Measurements from ENCODE around the gene RNF167.

The RNF167 gene

GRCh38 chr17:4958102-4958501, 18.0 kb downstream of the RNF167 start:
- no peak for DNase-seq

DNA sequence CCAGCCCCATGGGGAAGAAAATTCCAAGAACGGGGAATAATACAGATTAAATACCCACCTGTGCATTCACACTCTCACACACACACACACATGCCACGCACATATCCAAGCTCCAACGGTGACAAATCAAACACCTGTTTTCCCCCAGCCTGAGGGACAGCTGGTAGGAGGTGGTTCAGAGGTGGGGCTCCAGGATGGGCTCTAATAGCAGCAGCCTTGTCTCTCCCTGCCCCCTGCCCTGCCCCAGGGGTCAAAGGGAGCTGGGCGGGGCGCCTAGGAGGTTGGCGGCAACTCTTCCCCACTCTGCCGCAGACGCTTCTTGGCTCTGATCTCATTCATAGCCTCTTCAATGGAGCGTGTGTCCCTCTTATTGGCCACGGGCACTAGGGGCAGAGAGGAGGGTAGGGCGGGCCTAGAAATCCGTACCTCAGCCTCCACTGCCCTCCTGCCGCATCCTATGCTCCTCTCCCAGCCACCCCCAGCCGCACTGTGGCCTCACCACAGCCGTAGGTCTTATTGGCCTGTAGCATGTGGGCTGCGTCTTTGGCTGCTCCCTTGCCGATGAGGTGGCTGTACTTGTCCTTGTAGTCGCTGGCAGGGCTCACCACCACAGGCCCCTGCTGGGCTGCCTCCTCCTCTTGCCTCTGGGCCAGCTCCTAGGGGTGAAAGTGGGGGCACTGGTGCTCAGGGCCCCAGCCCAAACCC, 19.3 kb downstream of the RNF167 start:
- DNase-seq, result no peak

GRCh38 chr17:4960279-4960922, 20.3 kb downstream of the RNF167 start:
- no peak for DNase-seq

GRCh38 chr17:4965311-4965986, 25.4 kb downstream of the RNF167 start:
- no peak for DNase-seq

- DNase-seq, result peak; percentile 100
These were observed 26.9 kb downstream of the RNF167 start for GRCh38 chr17:4966844-4967538.

GRCh38 chr17:4967539-4968485, 27.7 kb downstream of the RNF167 start, which contains the start of gene SPAG7:
Gene SPAG7 (minus strand): TSS chr17:4967817. CDS start chr17:4967804, 13 bp downstream.
- DNase-seq, result peak; percentile 95

GRCh38 chr17:4968486-4969046, 28.5 kb downstream of the RNF167 start:
- no peak for DNase-seq

GRCh38 chr17:4969047-4969550, 29.0 kb downstream of the RNF167 start:
- no peak for DNase-seq

- no peak for DNase-seq
These were observed 29.6 kb downstream of the RNF167 start for GRCh38 chr17:4969551-4970173.

DNA sequence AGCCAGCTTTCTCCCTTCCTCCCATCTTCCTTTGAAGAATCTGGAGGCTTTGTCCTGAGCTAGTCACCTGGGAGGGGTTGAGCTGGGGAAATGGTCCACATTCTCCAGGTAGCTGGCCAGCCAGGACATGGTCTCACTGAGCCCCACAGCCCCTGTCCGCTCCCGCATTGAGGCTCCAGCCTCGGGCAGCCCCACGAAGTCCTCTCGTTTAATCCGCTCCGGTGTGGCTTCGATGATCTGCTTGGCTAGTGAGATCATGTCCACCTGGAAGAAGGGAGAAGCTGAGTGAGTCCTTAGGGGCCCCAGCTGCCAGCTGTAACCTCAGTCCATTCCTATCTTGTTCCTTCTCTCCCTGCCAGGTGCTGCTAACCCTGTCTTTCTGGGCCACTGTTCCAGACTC, 30.2 kb downstream of the RNF167 start:
- DNase-seq, result no peak

DNA sequence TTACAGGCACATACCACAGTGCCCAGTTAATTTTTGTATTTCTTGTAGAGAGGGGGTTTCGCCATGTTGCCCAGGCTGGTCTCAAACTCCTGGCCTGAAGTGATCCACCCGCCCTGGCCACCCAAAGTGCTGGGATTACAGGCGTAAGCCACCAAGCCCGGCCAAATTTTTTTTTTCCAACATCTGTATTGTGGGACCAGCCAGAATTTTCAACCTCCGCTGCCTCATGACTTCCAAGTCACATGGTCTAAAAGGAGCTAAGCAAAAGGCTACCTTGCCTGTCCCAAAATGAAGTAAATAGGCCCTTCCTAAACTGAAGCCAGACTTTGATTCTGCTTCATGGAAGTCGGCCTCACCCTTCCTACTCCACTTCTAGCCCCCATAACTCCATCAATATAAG, 31.8 kb downstream of the RNF167 start:
- no peak for DNase-seq

DNA sequence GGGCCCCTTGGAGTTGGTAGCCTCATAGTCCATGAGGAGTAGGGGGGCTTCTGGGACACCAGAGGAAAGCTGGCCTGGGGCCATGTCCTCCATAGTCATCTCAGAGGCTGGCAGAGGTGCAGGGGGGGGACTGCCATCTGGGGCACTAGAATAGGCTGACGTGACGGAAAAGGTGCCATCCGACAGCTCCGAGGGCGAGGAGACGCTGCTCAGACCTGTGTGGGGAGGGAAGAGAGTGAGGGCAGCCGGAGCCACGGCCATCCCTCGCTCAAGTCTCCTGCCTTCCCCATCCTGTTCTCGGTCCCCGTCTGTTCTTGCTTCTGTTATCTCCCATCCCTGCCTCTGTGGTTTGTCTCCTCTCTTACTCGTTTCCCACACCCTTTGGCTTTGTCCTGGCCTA, 32.3 kb downstream of the RNF167 start:
- DNase-seq, result no peak

GRCh38 chr17:4972752-4973151, 32.7 kb downstream of the RNF167 start:
- DNase-seq, result no peak

DNA sequence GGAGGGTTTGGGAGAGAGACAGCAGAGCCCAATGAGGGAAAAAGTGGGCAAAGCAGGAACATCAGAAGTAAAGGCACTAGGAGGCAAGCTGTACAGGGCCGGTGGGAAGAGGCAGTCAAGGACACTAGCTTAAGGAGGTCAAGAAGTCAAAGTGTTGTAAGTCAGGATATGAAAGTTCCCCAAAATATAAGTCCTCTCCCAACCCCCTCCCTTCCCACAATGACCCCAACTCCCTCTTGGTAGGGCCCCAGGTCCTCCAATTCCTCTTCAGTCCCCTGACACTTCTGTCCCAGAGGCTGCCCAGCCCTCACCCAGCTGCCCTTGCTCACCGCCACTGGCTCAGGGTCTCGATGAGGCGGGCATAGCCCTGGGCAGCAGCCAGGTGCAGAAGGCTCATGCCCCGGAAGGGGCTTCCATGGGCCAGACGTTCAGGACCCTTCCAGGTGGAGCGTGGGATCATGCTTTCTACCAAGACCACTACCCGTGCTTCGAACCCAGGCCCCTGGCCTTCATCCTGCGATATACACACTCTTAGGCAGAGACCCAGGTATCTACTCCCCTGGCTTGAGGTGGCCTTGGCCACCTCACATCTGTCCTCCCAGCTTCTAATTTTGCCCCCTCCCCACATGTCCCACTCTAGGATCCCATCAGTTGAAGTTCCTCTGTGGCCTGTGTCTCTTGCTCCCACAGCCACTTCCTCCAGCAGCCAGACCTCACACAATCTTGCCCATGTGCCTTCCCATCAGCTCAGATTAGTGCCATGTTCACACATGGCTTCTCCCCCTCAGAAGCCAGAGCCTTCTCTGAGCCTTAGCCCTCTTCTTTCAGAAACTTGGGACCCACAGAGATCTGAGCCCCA, 33.4 kb downstream of the RNF167 start:
- no peak for DNase-seq

DNA sequence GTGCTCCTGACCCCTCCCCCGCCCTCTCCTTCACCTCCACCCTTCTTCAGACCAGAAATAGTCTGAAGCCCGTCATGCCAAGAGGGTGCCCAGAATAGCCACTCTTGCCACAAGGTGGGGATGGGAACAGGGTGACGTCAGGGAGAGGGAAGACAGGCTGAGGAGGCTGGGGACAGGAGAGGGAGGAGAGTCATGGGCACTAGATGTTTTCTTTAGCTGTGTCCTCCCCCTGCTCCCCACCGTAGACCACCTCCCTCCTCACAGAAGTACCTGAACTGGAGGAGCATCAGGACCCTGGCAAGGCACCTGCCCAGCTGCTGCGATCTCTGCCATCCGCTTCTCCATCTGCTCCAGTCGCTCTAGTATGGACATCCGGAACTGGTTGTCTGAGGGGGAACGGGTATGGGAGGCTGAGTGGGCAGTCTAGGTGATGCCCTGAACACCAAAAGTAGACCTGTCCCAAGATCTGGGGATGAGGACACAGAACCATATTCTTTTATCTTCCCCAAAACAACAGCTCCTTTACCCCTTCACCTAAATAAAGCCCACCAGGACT, 34.1 kb downstream of the RNF167 start:
- DNase-seq, result no peak

DNA sequence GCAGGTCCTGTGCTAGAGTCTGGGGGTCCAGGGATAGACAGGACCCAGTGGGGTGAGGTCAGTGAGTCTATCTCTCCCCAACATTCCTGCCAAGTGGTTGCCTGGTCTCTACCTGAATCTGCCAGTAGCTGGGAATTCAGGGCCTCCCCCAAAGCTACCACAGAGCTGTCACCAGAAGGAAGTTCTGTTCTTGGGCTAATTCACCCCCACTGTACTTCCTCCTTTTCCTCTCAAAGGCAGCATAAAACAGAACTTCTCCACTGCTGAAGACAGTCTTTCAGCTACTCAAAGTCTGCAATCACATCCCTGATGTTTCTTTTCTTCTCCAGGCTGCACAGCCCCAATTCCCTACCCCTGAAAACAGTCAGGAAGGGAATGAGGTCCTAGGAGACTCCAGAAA, 38.7 kb downstream of the RNF167 start:
- no peak for DNase-seq

GRCh38 chr17:4980644-4981216, 40.7 kb downstream of the RNF167 start:
- peak; percentile 48 for DNase-seq

GRCh38 chr17:4982305-4982704, 42.2 kb downstream of the RNF167 start:
- no peak for DNase-seq

DNA sequence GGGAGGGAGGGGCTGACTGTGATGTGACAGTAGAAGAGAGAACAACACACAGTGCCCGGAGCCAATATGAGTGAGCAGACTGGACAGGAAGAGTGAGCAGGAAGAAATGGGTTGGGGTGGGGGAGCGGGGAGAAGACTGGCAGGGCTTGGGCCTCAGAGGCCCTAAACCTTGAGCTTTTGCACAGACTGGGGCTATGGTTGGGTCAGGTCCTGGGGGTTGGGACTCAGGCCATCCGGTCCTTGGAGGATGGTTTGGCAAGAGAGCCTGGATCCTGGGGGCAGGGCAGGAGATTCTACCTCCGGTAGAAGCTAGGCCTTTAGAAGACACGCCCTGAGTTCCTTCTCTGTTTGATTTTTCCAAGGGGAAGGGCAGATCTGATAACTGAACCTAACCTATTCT, 46.3 kb downstream of the RNF167 start:
- no peak for DNase-seq
